SK-N-SH (cell line): ENCODE measurements around the gene EXOC4. TPM values are rescaled to one million over a fixed set of nuclear protein-coding genes. Genes with fewer than 3 reads are reported as not detected.

Source experiments
- CTCF ChIA-PET: fragments of 300-600, 350-600 bp; formaldehyde crosslinking; extraction: SDS; loops from one replicate; lab custom pipeline; 2021; lab: Yijun Ruan, JAX
- POLR2A ChIA-PET: fragments of 350-600 bp; sonication (Branson Sonifier 250); formaldehyde crosslinking; extraction: SDS; loops from one replicate; lab custom pipeline; 2020; ENCODE audit warnings: antibody characterized with exemption, inconsistent platforms; lab: Yijun Ruan, JAX
- DNase-seq: peaks from one replicate; pipeline ENCODE4 v3.0.0; 2012
- H2AFZ ChIP-seq: fragments of 200-600 bp; sonication (generic); 2 replicates; pipeline ENCODE4 v1.8.1; 2016; ENCODE audit warnings: antibody characterized with exemption, mild to moderate bottlenecking, low read depth
- H3F3A ChIP-seq: fragments of 200-600 bp; sonication (generic); replicated peaks from 2 replicates; pipeline ENCODE3; 2016; ENCODE audit warnings: antibody characterized with exemption, mild to moderate bottlenecking; ENCODE audit not compliant: insufficient read depth
- H3K27ac ChIP-seq, 2 experiments: fragments of 200-500 bp in 1 of 2; fragments of 200-600 bp in 1 of 2; sonication (Bioruptor generic) in 1 of 2; sonication (generic), shearing (Covaris generic) in 1 of 2; 2 replicates each; pipeline versions ENCODE4 v1.5.1 to v1.6.1; 2014 to 2016; ENCODE audit warnings: low read depth in 2 of 2, inconsistent platforms in 1 of 2, low read length in 1 of 2, mild to moderate bottlenecking in 1 of 2, mixed read lengths in 1 of 2
- H3K27me3 ChIP-seq: fragments of 200-600 bp; sonication (generic), shearing (Covaris generic); 2 replicates; pipeline ENCODE4 v1.6.1; 2016; ENCODE audit warnings: mixed run types; ENCODE audit not compliant: insufficient read depth
- H3K36me3 ChIP-seq, 2 experiments: fragments of 200-500 bp in 1 of 2; fragments of 200-600 bp in 1 of 2; sonication (Bioruptor generic) in 1 of 2; sonication (generic) in 1 of 2; replicated peaks in 1 of 2; 2 replicates each; pipeline versions ENCODE3 to v1.5.1; 2014 to 2016; ENCODE audit warnings: low read length in 1 of 2, mild to moderate bottlenecking in 1 of 2; ENCODE audit not compliant: insufficient read depth in 2 of 2, control insufficient read depth in 1 of 2
- H3K4me1 ChIP-seq, 2 experiments: fragments of 200-500 bp in 1 of 2; fragments of 200-600 bp in 1 of 2; sonication (Bioruptor generic) in 1 of 2; sonication (generic), shearing (Covaris generic) in 1 of 2; 2 replicates each; pipeline versions ENCODE4 v1.5.1 to v1.6.1; 2014 to 2016; ENCODE audit warnings: low read depth in 1 of 2, low read length in 1 of 2, mixed run types in 1 of 2; ENCODE audit not compliant: insufficient read depth in 2 of 2, control insufficient read depth in 1 of 2
- H3K4me2 ChIP-seq: fragments of 200-600 bp; sonication (generic), shearing (Covaris generic); 2 replicates; pipeline ENCODE4 v1.6.1; 2017; ENCODE audit warnings: mixed run types
- H3K4me3 ChIP-seq, 2 experiments: fragments of 200-500 bp in 1 of 2; fragments of 200-600 bp in 1 of 2; sonication (Bioruptor generic) in 1 of 2; sonication (generic), shearing (Covaris generic) in 1 of 2; 2 replicates each; pipeline versions ENCODE4 v1.5.1 to v1.8.1; 2014 to 2016; ENCODE audit warnings: low read depth in 2 of 2, inconsistent platforms in 1 of 2, low read length in 1 of 2, mild to moderate bottlenecking in 1 of 2, mixed read lengths in 1 of 2, moderate library complexity in 1 of 2
- H3K79me2 ChIP-seq: fragments of 200-600 bp; sonication (generic); 2 replicates; pipeline ENCODE4 v1.8.1; 2017; ENCODE audit warnings: mild to moderate bottlenecking; ENCODE audit not compliant: insufficient read depth
- H3K9ac ChIP-seq: fragments of 200-600 bp; sonication (generic); 2 replicates; pipeline ENCODE4 v1.6.1; 2017; ENCODE audit warnings: mixed run types
- H3K9me2 ChIP-seq: fragments of 200-600 bp; sonication (generic); 2 replicates; pipeline ENCODE4 v1.6.1; 2017; ENCODE audit warnings: mixed run types
- H3K9me3 ChIP-seq: fragments of 200-600 bp; sonication (generic); 2 replicates; pipeline ENCODE4 v1.6.1; 2017; ENCODE audit warnings: mixed run types, mild to moderate bottlenecking, moderate library complexity
- H4K20me1 ChIP-seq: fragments of 200-600 bp; sonication (generic); 2 replicates; pipeline ENCODE4 v1.6.1; 2017; ENCODE audit warnings: mild to moderate bottlenecking, mixed run types; ENCODE audit not compliant: insufficient read depth
- CHD2 ChIP-seq: fragments of 150-350 bp; IDR thresholded peaks from 2 replicates; pipeline ENCODE4 v1.6.1; 2018; ENCODE audit warnings: low read length; ENCODE audit not compliant: partially characterized antibody
- EP300 ChIP-seq, 2 experiments: IDR thresholded peaks; 2 replicates each; pipeline versions ENCODE4 v1.4.0 to v1.6.1; 2012; ENCODE audit warnings: borderline replicate concordance in 1 of 2, low read depth in 1 of 2, low read length in 1 of 2
- EZH2phosphoT487 ChIP-seq: fragments of 200-600 bp; sonication (generic); IDR thresholded peaks from 2 replicates; pipeline ENCODE4 v1.6.1; 2017; ENCODE audit warnings: low read depth, mixed run types, mild to moderate bottlenecking, antibody characterized with exemption, moderate library complexity, borderline replicate concordance
- FOXJ3 ChIP-seq: sonication (generic); formaldehyde crosslinking; IDR thresholded peaks from 2 replicates; pipeline ENCODE4 v1.5.1; 2020; ENCODE audit warnings: mild to moderate bottlenecking, missing genetic modification reagents
- FOXM1 ChIP-seq: IDR thresholded peaks from 2 replicates; pipeline ENCODE4 v1.4.0; 2012; ENCODE audit warnings: low read depth, mild to moderate bottlenecking
- GABPA ChIP-seq: IDR thresholded peaks from 2 replicates; pipeline ENCODE4 v1.4.0; 2012; ENCODE audit warnings: low read depth, mild to moderate bottlenecking
- GATA2 ChIP-seq: sonication (generic); formaldehyde crosslinking; IDR thresholded peaks from 2 replicates; pipeline ENCODE4 v1.5.0; 2020; ENCODE audit warnings: mild to moderate bottlenecking, missing genetic modification reagents
- JUND ChIP-seq: IDR thresholded peaks from 2 replicates; pipeline ENCODE4 v1.4.0; 2012
- MEF2A ChIP-seq: IDR thresholded peaks from 2 replicates; pipeline ENCODE4 v1.4.0; 2012; ENCODE audit warnings: low read depth, borderline replicate concordance
- MXI1 ChIP-seq: IDR thresholded peaks from 2 replicates; pipeline ENCODE4 v1.6.1; 2012; ENCODE audit warnings: mild to moderate bottlenecking, low read depth, low read length, improper control_type of control experiment
- POLR2AphosphoS5 ChIP-seq: IDR thresholded peaks from 2 replicates; pipeline ENCODE4 v1.6.1; 2012; ENCODE audit warnings: low read depth, low read length
- RCOR1 ChIP-seq: fragments of 150-350 bp; IDR thresholded peaks from 2 replicates; pipeline ENCODE4 v1.6.1; 2017; ENCODE audit warnings: antibody characterized with exemption, low read length
- RFX5 ChIP-seq: IDR thresholded peaks from 2 replicates; pipeline ENCODE4 v1.6.1; 2012; ENCODE audit warnings: mild to moderate bottlenecking, improper control_type of control experiment, low read length
- SMC3 ChIP-seq: IDR thresholded peaks from 2 replicates; pipeline ENCODE4 v1.6.1; 2012; ENCODE audit warnings: low read depth, low read length, improper control_type of control experiment
- TAF1 ChIP-seq: IDR thresholded peaks from 2 replicates; pipeline ENCODE4 v1.6.1; 2012; ENCODE audit warnings: low read depth, mild to moderate bottlenecking, low read length, moderate library complexity, borderline replicate concordance
- YY1 ChIP-seq: IDR thresholded peaks from 2 replicates; pipeline ENCODE4 v1.4.0; 2012; ENCODE audit warnings: low read depth, mild to moderate bottlenecking
- whole genome bisulfite sequencing: methylation state at CpG from one replicate; pipeline ENCODE4 v1.1.6; 2017; ENCODE audit warnings: low lambda C conversion rate; 5-methylcytosine and 5-hydroxymethylcytosine counted together
- polyA plus RNA-seq, 3 experiments: library from polyadenylated mRNA; depleted of rRNA; stranded (reverse); fragments of >200 nt; gene quantifications; 2 replicates each; pipeline ENCODE4 v1.2.3, GENCODE V29; 2012
- TF ChIP-seq, protein P1 (sequence below): IDR thresholded peaks from 2 replicates; pipeline ENCODE4 v1.4.0; 2012; ENCODE audit warnings: low read depth
- TF ChIP-seq, protein P2 (sequence below): IDR thresholded peaks from 2 replicates; pipeline ENCODE4 v1.6.1; 2012; ENCODE audit warnings: mild to moderate bottlenecking, low read depth, low read length, moderate library complexity
- TF ChIP-seq, protein P3 (sequence below): fragments of 200-600 bp; sonication (generic); IDR thresholded peaks from 2 replicates; pipeline ENCODE4 v1.6.1; 2017; ENCODE audit warnings: antibody characterized with exemption, mild to moderate bottlenecking, moderate library complexity
- TF ChIP-seq, protein P4 (sequence below): fragments of 150-350 bp; IDR thresholded peaks from 2 replicates; pipeline ENCODE4 v1.6.1; 2017; ENCODE audit warnings: antibody characterized with exemption, low read length, low read depth, borderline replicate concordance

Gene EXOC4
- polyA plus RNA-seq, 1 of the 3 experiments (the other 2 are of a cell fraction) = 37.3 TPM

DNA sequence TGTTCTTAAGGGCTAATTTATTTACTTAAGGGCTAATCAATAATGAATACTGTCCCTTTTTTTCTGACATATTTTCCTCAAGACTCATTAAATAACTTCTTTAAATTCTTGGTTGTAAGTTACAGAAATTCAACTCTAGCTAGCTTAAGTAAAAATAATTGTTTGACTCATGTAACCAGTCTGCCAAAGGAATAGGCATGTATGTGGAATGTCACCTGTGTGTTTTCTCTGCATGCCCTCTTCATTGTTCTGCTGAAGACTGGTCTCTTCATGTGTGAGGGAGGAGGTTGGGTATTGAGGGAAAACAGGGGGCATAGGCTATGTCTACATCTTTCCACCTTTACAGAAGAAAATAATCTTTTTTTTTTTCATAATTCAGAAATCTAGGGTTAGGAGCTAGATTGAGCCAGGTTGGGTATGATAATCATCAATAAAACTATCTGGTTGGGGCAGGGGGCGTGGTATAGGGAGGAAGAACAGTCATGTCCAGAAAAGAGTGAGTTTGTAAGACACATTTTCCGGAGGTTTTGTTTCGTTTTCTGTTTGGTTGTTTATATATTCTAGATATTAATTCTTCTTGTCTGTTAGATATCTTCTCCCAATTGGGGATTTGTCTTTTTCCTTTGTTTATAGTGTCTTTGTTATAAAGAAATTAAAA, 37.9 kb downstream of the EXOC4 start:
- Histone ChIP-seq H3K9me3 (no peaks in the 10 kb centered on the region), H2AFZ (no peak overlapping the region), H4K20me1 (no peaks in the 10 kb centered on the region), H3K9me2 (no peaks in the 10 kb centered on the region), H3K27ac (peak overlapping the region in 1 of 2 experiments; percentile 5; a peak in 1 of 4 replicates), H3K79me2 (no peaks in the 10 kb centered on the region), H3K27me3 (no peaks in the 10 kb centered on the region), H3K4me3 (no peak overlapping the region), H3K9ac (no peak overlapping the region), H3F3A (peaks cover 6% of the 10 kb centered on the region), H3K36me3 (peaks cover 28 to 32% of the 10 kb centered on the region in 2 experiments), H3K4me1 (peaks cover 4 to 28% of the 10 kb centered on the region in 2 experiments; a peak in 3 of 4 replicates), H3K4me2 (no peak overlapping the region)
- no peak for TF ChIP-seq JUND
- TF ChIP-seq RCOR1 = no peak
- TF ChIP-seq EZH2phosphoT487 = no peak
- no peak for TF ChIP-seq EP300 (IDR thresholded peaks at IDR 0.05; ENCODE audit: borderline replicate concordance in 1 of 2, low read depth in 1 of 2, low read length in 1 of 2)
- no peak for TF ChIP-seq FOXJ3 (CRISPR knock-in tag)
- TF ChIP-seq SMC3 = no peak
- TF ChIP-seq, protein P1, sequence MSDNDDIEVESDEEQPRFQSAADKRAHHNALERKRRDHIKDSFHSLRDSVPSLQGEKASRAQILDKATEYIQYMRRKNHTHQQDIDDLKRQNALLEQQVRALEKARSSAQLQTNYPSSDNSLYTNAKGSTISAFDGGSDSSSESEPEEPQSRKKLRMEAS = no peak
- no peak for TF ChIP-seq GATA2 (CRISPR knock-in tag)
- no peak for DNase-seq
- 94% methylated on average over 3 of the region's 3 CpGs for WGBS
- CTCF ChIA-PET = no interaction called here
- POLR2A ChIA-PET = no interaction called here

DNA sequence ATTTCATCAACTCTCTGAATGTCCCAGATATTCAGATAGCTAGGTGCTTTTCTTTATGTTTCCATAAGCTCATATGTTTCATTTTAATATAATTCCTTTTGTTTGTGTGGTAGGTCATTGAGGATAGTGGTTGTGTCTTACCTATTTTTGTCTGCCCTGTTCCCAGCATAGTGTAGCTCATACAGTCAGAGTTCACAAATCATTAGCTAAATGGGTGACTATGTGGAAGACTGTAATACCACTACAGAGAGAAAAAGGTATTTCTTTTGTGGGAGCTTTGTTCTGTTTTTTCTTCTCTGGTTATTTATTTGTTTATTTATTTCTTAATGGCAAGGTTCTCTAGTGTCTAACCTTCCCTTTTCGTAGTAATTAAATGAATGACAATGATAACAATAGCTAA, 39.8 kb downstream of the EXOC4 start:
- no peaks in the 10 kb centered on the region for H3K9me2 ChIP-seq
- no peak overlapping the region for H2AFZ ChIP-seq
- H4K20me1 ChIP-seq = no peaks in the 10 kb centered on the region
- 92% methylated on average over 1 of the region's 1 CpG for WGBS
- H3K36me3 ChIP-seq = peaks cover 23 to 35% of the 10 kb centered on the region in 2 experiments
- H3K4me2 ChIP-seq = no peak overlapping the region
- H3K9ac ChIP-seq = no peak overlapping the region
- H3K27ac ChIP-seq = peak overlapping the region in 1 of 2 experiments; percentile 96; a peak in 2 of 4 replicates
- TF ChIP-seq GABPA = no peak
- TF ChIP-seq CHD2 = no peak
- no peak for TF ChIP-seq GATA2 (CRISPR knock-in tag)
- TF ChIP-seq, protein P2, sequence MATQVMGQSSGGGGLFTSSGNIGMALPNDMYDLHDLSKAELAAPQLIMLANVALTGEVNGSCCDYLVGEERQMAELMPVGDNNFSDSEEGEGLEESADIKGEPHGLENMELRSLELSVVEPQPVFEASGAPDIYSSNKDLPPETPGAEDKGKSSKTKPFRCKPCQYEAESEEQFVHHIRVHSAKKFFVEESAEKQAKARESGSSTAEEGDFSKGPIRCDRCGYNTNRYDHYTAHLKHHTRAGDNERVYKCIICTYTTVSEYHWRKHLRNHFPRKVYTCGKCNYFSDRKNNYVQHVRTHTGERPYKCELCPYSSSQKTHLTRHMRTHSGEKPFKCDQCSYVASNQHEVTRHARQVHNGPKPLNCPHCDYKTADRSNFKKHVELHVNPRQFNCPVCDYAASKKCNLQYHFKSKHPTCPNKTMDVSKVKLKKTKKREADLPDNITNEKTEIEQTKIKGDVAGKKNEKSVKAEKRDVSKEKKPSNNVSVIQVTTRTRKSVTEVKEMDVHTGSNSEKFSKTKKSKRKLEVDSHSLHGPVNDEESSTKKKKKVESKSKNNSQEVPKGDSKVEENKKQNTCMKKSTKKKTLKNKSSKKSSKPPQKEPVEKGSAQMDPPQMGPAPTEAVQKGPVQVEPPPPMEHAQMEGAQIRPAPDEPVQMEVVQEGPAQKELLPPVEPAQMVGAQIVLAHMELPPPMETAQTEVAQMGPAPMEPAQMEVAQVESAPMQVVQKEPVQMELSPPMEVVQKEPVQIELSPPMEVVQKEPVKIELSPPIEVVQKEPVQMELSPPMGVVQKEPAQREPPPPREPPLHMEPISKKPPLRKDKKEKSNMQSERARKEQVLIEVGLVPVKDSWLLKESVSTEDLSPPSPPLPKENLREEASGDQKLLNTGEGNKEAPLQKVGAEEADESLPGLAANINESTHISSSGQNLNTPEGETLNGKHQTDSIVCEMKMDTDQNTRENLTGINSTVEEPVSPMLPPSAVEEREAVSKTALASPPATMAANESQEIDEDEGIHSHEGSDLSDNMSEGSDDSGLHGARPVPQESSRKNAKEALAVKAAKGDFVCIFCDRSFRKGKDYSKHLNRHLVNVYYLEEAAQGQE = no peak
- TF ChIP-seq MEF2A = no peak
- TF ChIP-seq MXI1 = no peak
- no peak for TF ChIP-seq YY1
- TF ChIP-seq RFX5 = no peak
- TF ChIP-seq TAF1 = no peak
- TF ChIP-seq FOXJ3 (CRISPR knock-in tag) = no peak
- no peak for TF ChIP-seq FOXM1
- no peak for TF ChIP-seq RCOR1
- TF ChIP-seq, protein P3, sequence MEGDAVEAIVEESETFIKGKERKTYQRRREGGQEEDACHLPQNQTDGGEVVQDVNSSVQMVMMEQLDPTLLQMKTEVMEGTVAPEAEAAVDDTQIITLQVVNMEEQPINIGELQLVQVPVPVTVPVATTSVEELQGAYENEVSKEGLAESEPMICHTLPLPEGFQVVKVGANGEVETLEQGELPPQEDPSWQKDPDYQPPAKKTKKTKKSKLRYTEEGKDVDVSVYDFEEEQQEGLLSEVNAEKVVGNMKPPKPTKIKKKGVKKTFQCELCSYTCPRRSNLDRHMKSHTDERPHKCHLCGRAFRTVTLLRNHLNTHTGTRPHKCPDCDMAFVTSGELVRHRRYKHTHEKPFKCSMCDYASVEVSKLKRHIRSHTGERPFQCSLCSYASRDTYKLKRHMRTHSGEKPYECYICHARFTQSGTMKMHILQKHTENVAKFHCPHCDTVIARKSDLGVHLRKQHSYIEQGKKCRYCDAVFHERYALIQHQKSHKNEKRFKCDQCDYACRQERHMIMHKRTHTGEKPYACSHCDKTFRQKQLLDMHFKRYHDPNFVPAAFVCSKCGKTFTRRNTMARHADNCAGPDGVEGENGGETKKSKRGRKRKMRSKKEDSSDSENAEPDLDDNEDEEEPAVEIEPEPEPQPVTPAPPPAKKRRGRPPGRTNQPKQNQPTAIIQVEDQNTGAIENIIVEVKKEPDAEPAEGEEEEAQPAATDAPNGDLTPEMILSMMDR = no peak
- TF ChIP-seq EZH2phosphoT487 = no peak
- no peak for TF ChIP-seq POLR2AphosphoS5
- no peak for TF ChIP-seq JUND
- TF ChIP-seq, protein P4, sequence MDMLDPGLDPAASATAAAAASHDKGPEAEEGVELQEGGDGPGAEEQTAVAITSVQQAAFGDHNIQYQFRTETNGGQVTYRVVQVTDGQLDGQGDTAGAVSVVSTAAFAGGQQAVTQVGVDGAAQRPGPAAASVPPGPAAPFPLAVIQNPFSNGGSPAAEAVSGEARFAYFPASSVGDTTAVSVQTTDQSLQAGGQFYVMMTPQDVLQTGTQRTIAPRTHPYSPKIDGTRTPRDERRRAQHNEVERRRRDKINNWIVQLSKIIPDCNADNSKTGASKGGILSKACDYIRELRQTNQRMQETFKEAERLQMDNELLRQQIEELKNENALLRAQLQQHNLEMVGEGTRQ = no peak
- H3K4me3 ChIP-seq = no peak overlapping the region
- no peak for DNase-seq
- no peaks in the 10 kb centered on the region for H3K27me3 ChIP-seq
- ChIA-PET POLR2A (no interaction called here), CTCF (interaction anchor here (0.9 to 1.7 kb wide), 6 partner anchors 9 to 52 kb away, joined by 3 to 8 read pairs (median 4); no protein-coding TSS in a partner anchor)
- H3K4me1 ChIP-seq = peaks cover 4 to 38% of the 10 kb centered on the region in 2 experiments; a peak in 3 of 4 replicates
- H3F3A ChIP-seq = peaks cover 6% of the 10 kb centered on the region
- 0 out of 2 replicates have a peak, but pooled peaks cover 4% of the 10 kb centered on the region for H3K79me2 ChIP-seq
- no peaks in the 10 kb centered on the region for H3K9me3 ChIP-seq
